Activated T-cell treated with anti-CD3 and anti-CD28 coated beads, Interleukin-2, amount 50 U/mL, for 72 hours (primary cell): ENCODE results near the gene MAPK8IP3. TPM values are rescaled to one million over a fixed set of nuclear protein-coding genes. Genes with fewer than 3 reads are reported as not detected.

Source experiments
- ATAC-seq, 2 donors: fragments of 150-1000 bp; cut with Tn5 transposase; replicated peaks in 1 of 2; 2 replicates each; pipeline ENCODE4 v1.10.0; 2021; ENCODE audit warnings: moderate library complexity in 2 of 2, mild to moderate bottlenecking in 1 of 2
- DNase-seq, 2 donors: peaks; one replicate each; pipeline ENCODE4 v3.0.0; 2021 to 2022; ENCODE audit warnings: mixed read lengths in 1 of 2
- H3K27ac Mint-ChIP-seq: one replicate; pipeline ENCODE4 v1.8.0; 2022; ENCODE audit warnings: mild to moderate bottlenecking, moderate library complexity, mixed read lengths
- H3K27me3 Mint-ChIP-seq: one replicate; pipeline ENCODE4 v1.8.0; 2022; ENCODE audit warnings: low read depth, mixed read lengths
- H3K36me3 Mint-ChIP-seq, 2 donors: one replicate each; pipeline ENCODE4 v1.8.0; 2022; ENCODE audit warnings: mixed read lengths in 2 of 2, mild to moderate bottlenecking in 1 of 2; ENCODE audit not compliant: insufficient read depth in 2 of 2
- H3K4me1 Mint-ChIP-seq: one replicate; pipeline ENCODE4 v1.8.0; 2022; ENCODE audit warnings: low read depth, mixed read lengths
- H3K4me3 Mint-ChIP-seq, 2 donors: one replicate each; pipeline ENCODE4 v1.8.0; 2022; ENCODE audit warnings: mild to moderate bottlenecking in 2 of 2, mixed read lengths in 2 of 2, moderate library complexity in 2 of 2
- H3K9me3 Mint-ChIP-seq, 2 donors: one replicate each; pipeline ENCODE4 v1.8.0; 2022; ENCODE audit warnings: mixed read lengths in 2 of 2
- total RNA-seq, 2 donors: library from RNA; stranded (reverse); gene quantifications; one replicate each; pipeline ENCODE4 v1.2.3, GENCODE V29; 2022

The MAPK8IP3 gene
- total RNA-seq, 2 donors from 2014 or later = 92.7 to 118 TPM

- H3K27me3 Mint-ChIP-seq = no peaks in the 10 kb centered on the region
- no peaks in the 10 kb centered on the region for H3K4me1 Mint-ChIP-seq
- no peak overlapping the region for H3K4me3 Mint-ChIP-seq
- no peak overlapping the region for H3K27ac Mint-ChIP-seq
- no peaks in the 10 kb centered on the region for H3K36me3 Mint-ChIP-seq
- no peak for ATAC-seq
- DNase-seq = no peak
- H3K9me3 Mint-ChIP-seq = no peaks in the 10 kb centered on the region
Observed at GRCh38 chr16:1752853-1753252, 46.9 kb downstream of the MAPK8IP3 start.

DNA sequence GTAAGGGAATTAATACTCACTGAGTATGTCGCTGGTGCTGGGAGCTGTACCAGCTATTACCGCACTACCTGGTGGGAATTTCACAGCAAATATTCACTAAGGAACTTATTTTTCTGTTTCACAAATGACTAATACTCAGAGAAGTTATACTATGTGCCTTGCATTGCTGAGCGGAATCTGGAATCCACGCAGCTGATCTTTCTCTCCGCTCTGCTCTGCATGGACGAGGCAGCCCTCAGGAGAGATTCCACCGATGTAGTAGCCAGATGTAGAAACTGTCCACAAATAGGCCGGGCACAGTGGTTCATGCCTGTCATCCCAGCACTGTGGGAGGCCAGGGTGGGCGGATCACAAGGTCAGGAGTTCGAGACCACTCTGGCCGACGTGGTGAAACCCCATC, 48.2 kb downstream of the MAPK8IP3 start:
- no peaks in the 10 kb centered on the region for H3K4me1 Mint-ChIP-seq
- no peaks in the 10 kb centered on the region for H3K27me3 Mint-ChIP-seq
- DNase-seq = no peak
- no peak for ATAC-seq
- H3K4me3 Mint-ChIP-seq = no peak overlapping the region
- no peaks in the 10 kb centered on the region for H3K9me3 Mint-ChIP-seq
- H3K27ac Mint-ChIP-seq = no peak overlapping the region
- no peaks in the 10 kb centered on the region for H3K36me3 Mint-ChIP-seq

DNA sequence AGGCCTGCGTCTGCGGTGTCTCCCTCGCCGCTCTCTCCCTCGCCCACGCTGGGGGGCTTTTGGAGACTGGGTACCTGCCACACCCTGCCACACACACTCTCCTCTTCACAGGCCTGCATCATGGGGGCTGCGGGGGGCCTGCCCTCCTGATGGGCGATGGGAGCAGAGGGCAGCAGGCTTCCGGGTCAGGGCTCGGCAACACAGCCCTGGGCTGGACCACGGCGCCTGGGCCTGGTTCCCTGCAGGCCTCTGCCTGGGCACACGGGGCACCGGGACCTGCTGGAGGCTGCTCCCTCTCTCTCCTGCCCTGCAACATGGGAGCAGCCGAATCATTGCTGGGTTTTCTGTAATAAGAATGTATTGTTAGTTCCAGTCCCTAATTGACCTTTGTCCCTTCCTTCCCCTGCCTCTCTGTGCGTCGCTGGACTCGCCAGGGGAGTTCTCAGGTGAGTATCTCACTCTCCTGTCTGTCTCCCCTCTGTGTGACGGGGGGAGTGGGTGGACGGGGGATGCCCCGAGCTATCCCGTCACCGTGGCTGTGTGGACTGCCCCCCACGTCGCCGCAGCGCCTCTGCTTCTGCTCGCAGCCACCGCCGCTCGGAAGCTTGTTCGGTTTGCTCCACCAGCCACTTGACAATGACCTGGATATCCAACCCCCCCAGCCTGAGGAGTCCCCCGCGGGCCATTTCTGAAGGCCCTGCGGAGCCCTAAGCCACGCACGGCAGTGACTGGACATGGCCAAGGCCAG, 51.9 kb downstream of the MAPK8IP3 start:
- peaks cover 0 to 2% of the 10 kb centered on the region in 2 donors for H3K36me3 Mint-ChIP-seq
- H3K27ac Mint-ChIP-seq = no peak overlapping the region
- no peak for DNase-seq
- no peaks in the 10 kb centered on the region for H3K4me1 Mint-ChIP-seq
- no peak for ATAC-seq
- no peak overlapping the region for H3K4me3 Mint-ChIP-seq
- H3K27me3 Mint-ChIP-seq = no peaks in the 10 kb centered on the region
- H3K9me3 Mint-ChIP-seq = no peaks in the 10 kb centered on the region

DNA sequence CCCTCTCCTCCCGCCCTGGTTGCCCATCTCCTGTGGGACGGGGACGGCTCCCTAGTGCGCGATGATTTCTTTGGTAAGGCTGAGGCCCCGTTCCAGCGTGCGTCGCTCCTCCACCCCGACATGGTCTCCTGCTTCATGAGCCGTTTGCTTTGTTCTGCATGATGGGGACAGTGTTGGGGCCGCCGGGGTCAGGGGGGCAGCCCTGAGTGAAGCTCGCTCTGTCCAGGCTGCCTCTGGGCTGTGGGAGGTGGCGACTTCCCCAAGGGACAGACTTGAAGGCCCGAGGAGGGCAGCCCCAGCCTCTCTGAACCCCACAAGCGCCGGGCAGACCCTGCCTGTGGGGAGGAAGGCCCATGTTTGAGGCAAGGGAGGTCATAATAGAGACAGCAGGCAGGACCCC, 52.9 kb downstream of the MAPK8IP3 start:
- Mint-ChIP-seq H3K36me3 (peaks cover 0 to 2% of the 10 kb centered on the region in 2 donors), H3K4me1 (no peaks in the 10 kb centered on the region), H3K9me3 (no peaks in the 10 kb centered on the region), H3K4me3 (no peak overlapping the region), H3K27ac (no peak overlapping the region), H3K27me3 (no peaks in the 10 kb centered on the region)
- DNase-seq = no peak
- no peak for ATAC-seq

- Mint-ChIP-seq H3K36me3 (peaks cover 0 to 2% of the 10 kb centered on the region in 2 donors), H3K4me3 (no peak overlapping the region), H3K4me1 (no peaks in the 10 kb centered on the region), H3K9me3 (no peaks in the 10 kb centered on the region), H3K27me3 (no peaks in the 10 kb centered on the region), H3K27ac (no peak overlapping the region)
- no peak for ATAC-seq
- DNase-seq = no peak
Observed at GRCh38 chr16:1759511-1759910, 53.5 kb downstream of the MAPK8IP3 start.

DNA sequence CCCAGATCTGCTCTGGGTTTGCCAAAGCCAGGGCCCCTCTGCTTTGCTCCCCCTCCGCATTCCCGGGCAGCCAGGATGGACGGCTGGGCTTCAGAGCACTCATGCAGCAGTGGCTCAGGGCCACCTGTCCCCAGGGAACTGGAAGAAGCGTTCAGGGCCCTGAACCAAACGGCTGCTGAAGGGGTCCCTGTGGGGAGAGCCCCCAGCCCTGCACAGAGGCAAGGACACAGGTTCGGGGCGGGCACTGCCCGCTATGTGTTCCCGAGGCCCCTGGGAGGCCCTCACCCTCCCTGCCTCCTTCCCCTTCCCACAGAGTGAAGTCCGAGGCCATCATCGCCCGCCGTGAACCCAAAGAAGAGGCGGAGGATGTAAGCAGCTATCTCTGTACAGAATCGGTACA, 54.9 kb downstream of the MAPK8IP3 start:
- H3K27ac Mint-ChIP-seq = no peak overlapping the region
- H3K27me3 Mint-ChIP-seq = no peaks in the 10 kb centered on the region
- no peak overlapping the region for H3K4me3 Mint-ChIP-seq
- H3K4me1 Mint-ChIP-seq = no peaks in the 10 kb centered on the region
- ATAC-seq (no peak), DNase-seq (no peak)
- no peaks in the 10 kb centered on the region for H3K9me3 Mint-ChIP-seq
- H3K36me3 Mint-ChIP-seq = peaks cover 0 to 2% of the 10 kb centered on the region in 2 donors

- ATAC-seq = no peak
- DNase-seq = no peak
- no peak overlapping the region for H3K27ac Mint-ChIP-seq
- no peak overlapping the region for H3K4me3 Mint-ChIP-seq
- no peaks in the 10 kb centered on the region for H3K9me3 Mint-ChIP-seq
- no peaks in the 10 kb centered on the region for H3K27me3 Mint-ChIP-seq
- peaks cover 0 to 2% of the 10 kb centered on the region in 2 donors for H3K36me3 Mint-ChIP-seq
- H3K4me1 Mint-ChIP-seq = no peaks in the 10 kb centered on the region
Observed at GRCh38 chr16:1761751-1762150, 55.8 kb downstream of the MAPK8IP3 start.

- Mint-ChIP-seq H3K27ac (no peak overlapping the region), H3K4me1 (no peaks in the 10 kb centered on the region), H3K9me3 (no peaks in the 10 kb centered on the region), H3K27me3 (no peaks in the 10 kb centered on the region), H3K4me3 (no peak overlapping the region), H3K36me3 (peaks cover 0 to 2% of the 10 kb centered on the region in 2 donors)
- ATAC-seq (no peak), DNase-seq (no peak)
Observed at GRCh38 chr16:1762196-1762878, 56.3 kb downstream of the MAPK8IP3 start.

DNA sequence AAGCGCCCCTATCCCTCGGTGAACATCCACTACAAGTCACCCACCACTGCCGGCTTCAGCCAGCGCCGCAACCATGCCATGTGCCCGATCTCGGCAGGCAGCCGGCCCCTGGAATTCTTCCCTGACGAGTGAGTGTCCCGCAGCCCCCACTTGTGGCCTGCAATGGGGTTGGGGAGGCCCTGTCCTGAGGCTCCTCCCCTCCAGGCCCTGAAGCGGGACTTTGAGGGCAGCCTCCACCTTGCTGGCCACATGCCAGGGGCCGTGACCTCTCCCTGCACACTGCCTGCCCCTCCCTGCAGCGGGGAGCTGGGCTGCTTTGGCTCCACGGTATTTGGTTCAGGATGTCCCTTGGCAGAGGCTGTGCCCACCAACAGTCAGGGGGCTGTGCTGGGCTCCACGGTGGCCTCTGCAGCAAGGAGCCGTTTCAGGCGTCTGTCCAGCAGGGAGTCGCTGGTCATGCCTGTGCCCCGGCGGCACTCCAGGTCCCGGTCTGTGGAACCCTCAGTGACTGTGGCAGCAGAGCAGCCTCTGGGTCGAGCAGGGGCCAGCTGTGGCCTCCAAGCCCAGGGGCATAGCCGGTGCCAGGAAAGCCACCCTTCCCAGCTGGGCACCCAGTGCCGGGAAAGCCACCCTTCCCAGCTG, 57.0 kb downstream of the MAPK8IP3 start:
- DNase-seq (no peak), ATAC-seq (no peak)
- H3K27me3 Mint-ChIP-seq = no peaks in the 10 kb centered on the region
- peaks cover 2% of the 10 kb centered on the region in 2 donors for H3K36me3 Mint-ChIP-seq
- no peak overlapping the region for H3K27ac Mint-ChIP-seq
- H3K4me3 Mint-ChIP-seq = no peak overlapping the region
- H3K4me1 Mint-ChIP-seq = no peaks in the 10 kb centered on the region
- no peaks in the 10 kb centered on the region for H3K9me3 Mint-ChIP-seq

- Mint-ChIP-seq H3K36me3 (peaks cover 2 to 3% of the 10 kb centered on the region in 2 donors), H3K4me3 (no peak overlapping the region), H3K27me3 (no peaks in the 10 kb centered on the region), H3K27ac (no peak overlapping the region), H3K4me1 (no peaks in the 10 kb centered on the region), H3K9me3 (no peaks in the 10 kb centered on the region)
- ATAC-seq = no peak
- no peak for DNase-seq
Observed at GRCh38 chr16:1763521-1764511, 57.8 kb downstream of the MAPK8IP3 start.

DNA sequence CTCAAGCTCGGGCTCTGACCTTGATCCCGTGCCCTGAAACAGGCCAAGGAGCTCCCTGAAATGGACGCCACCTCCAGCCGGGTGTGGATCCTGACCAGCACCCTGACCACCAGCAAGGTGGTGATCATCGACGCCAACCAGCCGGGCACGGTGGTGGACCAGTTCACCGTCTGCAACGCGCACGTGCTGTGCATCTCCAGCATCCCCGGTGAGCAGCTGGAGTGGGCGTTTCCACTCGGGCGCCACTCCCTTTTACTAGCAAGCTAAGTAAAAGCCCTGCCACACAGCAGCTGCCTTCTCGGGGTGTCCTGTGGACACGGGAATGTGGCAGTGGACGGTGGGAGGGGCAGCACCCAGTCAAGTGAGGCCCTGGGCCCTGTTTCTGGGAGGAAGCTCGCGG, 59.0 kb downstream of the MAPK8IP3 start:
- no peaks in the 10 kb centered on the region for H3K9me3 Mint-ChIP-seq

GRCh38 chr16:1765826-1766225, 59.8 kb downstream of the MAPK8IP3 start:
- H3K27me3 Mint-ChIP-seq = no peaks in the 10 kb centered on the region
- DNase-seq (no peak), ATAC-seq (no peak)
- H3K27ac Mint-ChIP-seq = no peak overlapping the region
- H3K4me3 Mint-ChIP-seq = no peak overlapping the region
- no peaks in the 10 kb centered on the region for H3K9me3 Mint-ChIP-seq
- peaks cover 2 to 3% of the 10 kb centered on the region in 2 donors for H3K36me3 Mint-ChIP-seq
- H3K4me1 Mint-ChIP-seq = peaks cover 7% of the 10 kb centered on the region

More for the DNA sequence above, 59.0 kb downstream of the MAPK8IP3 start:
- Mint-ChIP-seq H3K4me3 (no peak overlapping the region), H3K27me3 (no peaks in the 10 kb centered on the region), H3K36me3 (peaks cover 2 to 3% of the 10 kb centered on the region in 2 donors), H3K4me1 (peaks cover 2% of the 10 kb centered on the region), H3K27ac (no peak overlapping the region)
- ATAC-seq (no peak), DNase-seq (no peak)
